ENCODE data around the gene APC.

GRCh38 chr5:112758676-112759075 is 21.0 kb downstream of the APC start:
- TF ChIP-seq, protein P1, sequence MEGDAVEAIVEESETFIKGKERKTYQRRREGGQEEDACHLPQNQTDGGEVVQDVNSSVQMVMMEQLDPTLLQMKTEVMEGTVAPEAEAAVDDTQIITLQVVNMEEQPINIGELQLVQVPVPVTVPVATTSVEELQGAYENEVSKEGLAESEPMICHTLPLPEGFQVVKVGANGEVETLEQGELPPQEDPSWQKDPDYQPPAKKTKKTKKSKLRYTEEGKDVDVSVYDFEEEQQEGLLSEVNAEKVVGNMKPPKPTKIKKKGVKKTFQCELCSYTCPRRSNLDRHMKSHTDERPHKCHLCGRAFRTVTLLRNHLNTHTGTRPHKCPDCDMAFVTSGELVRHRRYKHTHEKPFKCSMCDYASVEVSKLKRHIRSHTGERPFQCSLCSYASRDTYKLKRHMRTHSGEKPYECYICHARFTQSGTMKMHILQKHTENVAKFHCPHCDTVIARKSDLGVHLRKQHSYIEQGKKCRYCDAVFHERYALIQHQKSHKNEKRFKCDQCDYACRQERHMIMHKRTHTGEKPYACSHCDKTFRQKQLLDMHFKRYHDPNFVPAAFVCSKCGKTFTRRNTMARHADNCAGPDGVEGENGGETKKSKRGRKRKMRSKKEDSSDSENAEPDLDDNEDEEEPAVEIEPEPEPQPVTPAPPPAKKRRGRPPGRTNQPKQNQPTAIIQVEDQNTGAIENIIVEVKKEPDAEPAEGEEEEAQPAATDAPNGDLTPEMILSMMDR (conservative IDR thresholded peaks at IDR 0.05): no peak
- TF ChIP-seq ZFX (IDR thresholded peaks at IDR 0.05): no peak
